Measurements from ENCODE around the gene NGEF.
A peak's percentile ranks its signal among the peaks of the same experiment; 100 is the strongest.

The NGEF gene

GRCh38 chr2:232878855-232879617 lies 134.0 kb downstream of the NGEF start:
- H3K9ac ChIP-seq (ENCODE audit: low read depth, low read length): no peak overlapping the region
- no peaks in the 10 kb centered on the region for H3K9me3 ChIP-seq (ENCODE audit: control insufficient read depth, insufficient read depth, low read length)
- no peaks in the 10 kb centered on the region for H3K36me3 ChIP-seq (ENCODE audit: insufficient read depth, low read length)
- H3K4me1 ChIP-seq (ENCODE audit: insufficient read depth, low read length): no peaks in the 10 kb centered on the region

GRCh38 chr2:232877940-232878511 lies 135.0 kb downstream of the NGEF start:
- Histone ChIP-seq H3K9ac (ENCODE audit: low read depth, low read length) (no peak overlapping the region), H3K36me3 (ENCODE audit: insufficient read depth, low read length) (no peaks in the 10 kb centered on the region), H3K4me1 (ENCODE audit: insufficient read depth, low read length) (no peaks in the 10 kb centered on the region), H3K9me3 (ENCODE audit: control insufficient read depth, insufficient read depth, low read length) (no peaks in the 10 kb centered on the region)

- no peaks in the 10 kb centered on the region for H3K9me3 ChIP-seq (ENCODE audit: control insufficient read depth, insufficient read depth, low read length)
- no peaks in the 10 kb centered on the region for H3K4me1 ChIP-seq (ENCODE audit: insufficient read depth, low read length)
- H3K36me3 ChIP-seq (ENCODE audit: insufficient read depth, low read length): no peaks in the 10 kb centered on the region
- H3K9ac ChIP-seq (ENCODE audit: low read depth, low read length): peak overlapping the region; percentile 80
Measured at GRCh38 chr2:232876978-232877441, 136.0 kb downstream of the NGEF start.

GRCh38 chr2:232876161-232876977 lies 136.7 kb downstream of the NGEF start:
- Histone ChIP-seq H3K9me3 (ENCODE audit: control insufficient read depth, insufficient read depth, low read length) (no peaks in the 10 kb centered on the region), H3K4me1 (ENCODE audit: insufficient read depth, low read length) (no peaks in the 10 kb centered on the region), H3K9ac (ENCODE audit: low read depth, low read length) (peak overlapping the region; percentile 80), H3K36me3 (ENCODE audit: insufficient read depth, low read length) (no peaks in the 10 kb centered on the region)

GRCh38 chr2:232875256-232876121 lies 137.6 kb downstream of the NGEF start:
- H3K4me1 ChIP-seq (ENCODE audit: insufficient read depth, low read length): no peaks in the 10 kb centered on the region
- peak overlapping the region; percentile 43; the same call in 1 of the 2 replicates for H3K9ac ChIP-seq (ENCODE audit: low read depth, low read length)
- no peaks in the 10 kb centered on the region for H3K9me3 ChIP-seq (ENCODE audit: control insufficient read depth, insufficient read depth, low read length)
- H3K36me3 ChIP-seq (ENCODE audit: insufficient read depth, low read length): no peaks in the 10 kb centered on the region

- Histone ChIP-seq H3K9ac (ENCODE audit: low read depth, low read length) (no peak overlapping the region), H3K4me1 (ENCODE audit: insufficient read depth, low read length) (no peaks in the 10 kb centered on the region), H3K36me3 (ENCODE audit: insufficient read depth, low read length) (no peaks in the 10 kb centered on the region), H3K9me3 (ENCODE audit: control insufficient read depth, insufficient read depth, low read length) (no peaks in the 10 kb centered on the region)
Measured at GRCh38 chr2:232874677-232875223, 138.3 kb downstream of the NGEF start.

GRCh38 chr2:232873909-232874641 lies 139.0 kb downstream of the NGEF start:
- Histone ChIP-seq H3K4me1 (ENCODE audit: insufficient read depth, low read length) (no peaks in the 10 kb centered on the region), H3K36me3 (ENCODE audit: insufficient read depth, low read length) (no peaks in the 10 kb centered on the region), H3K9me3 (ENCODE audit: control insufficient read depth, insufficient read depth, low read length) (no peaks in the 10 kb centered on the region), H3K9ac (ENCODE audit: low read depth, low read length) (no peak overlapping the region)

GRCh38 chr2:232873292-232873908 lies 139.7 kb downstream of the NGEF start:
- Histone ChIP-seq H3K36me3 (ENCODE audit: insufficient read depth, low read length) (no peaks in the 10 kb centered on the region), H3K4me1 (ENCODE audit: insufficient read depth, low read length) (no peaks in the 10 kb centered on the region), H3K9ac (ENCODE audit: low read depth, low read length) (no peak overlapping the region)

GRCh38 chr2:232872826-232873225 lies 140.2 kb downstream of the NGEF start:
- Histone ChIP-seq H3K4me1 (ENCODE audit: insufficient read depth, low read length) (no peaks in the 10 kb centered on the region), H3K36me3 (ENCODE audit: insufficient read depth, low read length) (no peaks in the 10 kb centered on the region), H3K9ac (ENCODE audit: low read depth, low read length) (no peak overlapping the region), H3K9me3 (ENCODE audit: control insufficient read depth, insufficient read depth, low read length) (no peaks in the 10 kb centered on the region)

More at GRCh38 chr2:232873292-232873908, 139.7 kb downstream of the NGEF start:
- H3K9me3 ChIP-seq (ENCODE audit: control insufficient read depth, insufficient read depth, low read length): no peaks in the 10 kb centered on the region

GRCh38 chr2:232871835-232872736 lies 141.0 kb downstream of the NGEF start:
- Histone ChIP-seq H3K4me1 (ENCODE audit: insufficient read depth, low read length) (no peaks in the 10 kb centered on the region), H3K9me3 (ENCODE audit: control insufficient read depth, insufficient read depth, low read length) (no peaks in the 10 kb centered on the region), H3K36me3 (ENCODE audit: insufficient read depth, low read length) (no peaks in the 10 kb centered on the region), H3K9ac (ENCODE audit: low read depth, low read length) (no peak overlapping the region)

GRCh38 chr2:232871418-232871834 lies 141.6 kb downstream of the NGEF start:
- H3K9me3 ChIP-seq (ENCODE audit: control insufficient read depth, insufficient read depth, low read length): no peaks in the 10 kb centered on the region
- no peaks in the 10 kb centered on the region for H3K36me3 ChIP-seq (ENCODE audit: insufficient read depth, low read length)
- no peaks in the 10 kb centered on the region for H3K4me1 ChIP-seq (ENCODE audit: insufficient read depth, low read length)
- H3K9ac ChIP-seq (ENCODE audit: low read depth, low read length): no peak overlapping the region

GRCh38 chr2:232870766-232871371 lies 142.2 kb downstream of the NGEF start:
- no peak overlapping the region for H3K9ac ChIP-seq (ENCODE audit: low read depth, low read length)
- H3K9me3 ChIP-seq (ENCODE audit: control insufficient read depth, insufficient read depth, low read length): no peaks in the 10 kb centered on the region
- 0 out of 2 replicates have a peak, but pooled peaks cover under 1% of the 10 kb centered on the region for H3K36me3 ChIP-seq (ENCODE audit: insufficient read depth, low read length)
- no peaks in the 10 kb centered on the region for H3K4me1 ChIP-seq (ENCODE audit: insufficient read depth, low read length)
